MM.1S (cell line): Measurements from ENCODE around the gene C14orf39.

ENCODE experiments used
- CTCF ChIP-seq: fragments of 300-600 bp; sonication (generic); IDR thresholded peaks from 2 replicates; pipeline ENCODE4 v1.5.1; 2016; ENCODE audit warnings: antibody characterized with exemption, low read length, mixed read lengths
- EZH2 ChIP-seq: fragments of 300-600 bp; sonication (generic); optimal IDR thresholded peaks from 2 replicates; pipeline ENCODE3; 2017; ENCODE audit warnings: low read depth, mild to moderate bottlenecking, antibody characterized with exemption, low read length, mixed read lengths

- TF ChIP-seq CTCF: no peak
- no peak for TF ChIP-seq EZH2
Observed at GRCh38 chr14:60420050-60420449, 65.8 kb downstream of the C14orf39 start.
